ENCODE measurements around the gene BATF.
A peak's percentile ranks its signal among the peaks of the same experiment; 100 is the strongest.

Gene BATF

DNA sequence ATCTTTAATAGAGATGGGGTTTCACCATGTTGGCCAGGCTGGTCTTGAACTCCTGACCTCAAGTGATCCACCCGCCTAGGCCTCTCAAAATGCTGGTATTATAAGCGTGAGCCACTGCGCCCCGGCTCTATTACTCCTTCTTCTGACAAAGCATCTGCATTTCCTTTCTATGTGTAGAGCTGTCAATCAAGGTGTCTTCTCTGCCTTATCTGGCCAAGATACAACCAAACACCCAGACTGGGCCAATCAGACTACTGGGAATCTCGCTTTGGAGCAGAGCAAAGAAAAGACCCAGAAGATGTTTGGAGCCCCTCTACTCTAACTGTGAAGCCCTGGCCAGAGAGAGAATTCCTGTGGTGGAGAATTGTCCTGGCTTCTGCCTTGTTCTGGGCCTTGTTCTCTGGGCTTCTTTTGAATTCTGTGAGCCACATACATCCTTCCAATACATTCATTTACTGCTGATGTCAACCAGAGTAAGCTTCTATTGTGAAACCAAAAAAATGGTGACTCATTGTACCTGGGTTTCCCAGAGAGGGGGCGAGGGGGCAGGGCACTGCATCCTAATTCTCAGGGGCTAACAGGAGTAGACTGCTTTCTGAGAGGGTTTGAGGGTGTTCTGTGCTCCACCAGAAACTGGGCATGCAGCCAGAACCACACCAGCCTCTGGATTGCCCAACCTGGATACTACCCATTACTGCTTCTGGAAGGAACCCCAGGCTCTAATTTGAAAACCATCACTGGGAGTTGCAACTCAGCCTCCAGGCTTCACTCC is 37.4 kb downstream of the BATF start:
- peak in 1 of 2 donors; percentile 46 for DNase-seq (ENCODE audit: low read depth in 1 of 2, low spot score in 1 of 2)

DNA sequence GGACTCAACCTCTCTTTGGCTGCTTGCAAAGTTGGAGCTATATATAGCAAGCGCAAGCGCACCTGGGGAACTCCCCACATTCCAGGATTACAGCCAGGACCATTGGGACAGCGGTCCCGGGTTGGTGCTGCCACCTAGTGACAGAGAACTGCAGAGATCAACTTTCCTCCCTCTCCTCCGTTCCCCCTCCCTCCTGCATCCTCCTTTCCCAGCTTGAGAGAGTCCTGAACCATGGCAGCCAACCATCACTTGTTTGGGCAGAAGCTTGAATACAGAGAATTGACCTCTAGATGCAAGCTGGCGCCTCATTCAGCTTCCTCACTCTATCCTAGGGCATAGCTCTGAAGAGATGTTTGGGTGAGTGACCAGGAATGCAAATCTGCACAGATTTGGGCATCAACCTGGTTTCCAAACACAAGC is 38.8 kb downstream of the BATF start:
- peak in 1 of 2 donors; percentile 20 for DNase-seq (ENCODE audit: low read depth in 1 of 2, low spot score in 1 of 2)

DNA sequence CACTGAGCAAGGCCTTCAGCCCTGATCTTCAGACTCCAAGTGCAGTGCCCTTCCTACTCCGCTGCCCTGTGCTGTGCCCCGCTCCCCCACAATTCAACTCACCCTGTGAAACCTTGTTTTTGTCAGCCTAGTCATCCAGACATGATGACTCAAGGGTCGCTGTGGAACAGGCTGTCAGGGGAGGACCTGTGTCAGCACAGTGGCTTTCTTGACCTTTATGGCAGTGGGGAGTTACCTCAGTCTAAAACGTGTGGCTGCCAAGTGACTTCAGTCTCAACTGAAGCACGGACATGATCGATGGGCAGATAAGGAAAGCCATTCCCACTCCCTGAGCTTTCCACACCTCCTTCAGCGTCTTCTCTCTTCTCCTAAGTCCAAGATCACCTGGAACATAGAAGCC is 39.8 kb downstream of the BATF start:
- DNase-seq (ENCODE audit: low read depth in 1 of 2, low spot score in 1 of 2) = peak in 1 of 2 donors; percentile 57

DNA sequence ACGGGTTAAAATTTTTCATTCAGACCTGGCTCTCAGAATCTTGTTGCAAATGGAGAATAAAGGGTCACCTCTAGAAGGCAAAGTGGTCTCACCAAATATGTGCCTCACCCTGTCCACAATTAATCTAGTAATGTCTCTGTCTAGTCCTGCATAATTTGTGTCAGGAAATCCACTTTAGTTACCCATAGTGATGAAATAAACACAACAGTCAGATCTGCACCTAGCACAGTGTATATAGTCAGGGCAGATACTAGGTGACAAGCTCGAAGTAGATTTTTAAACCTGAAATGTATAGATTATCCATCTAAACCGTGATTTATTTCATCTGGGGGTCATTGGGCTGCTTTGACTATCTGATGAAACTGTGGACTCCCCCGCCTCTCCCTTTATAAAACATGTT is 40.2 kb downstream of the BATF start:
- DNase-seq (ENCODE audit: low read depth in 1 of 2, low spot score in 1 of 2) = no peak

DNA sequence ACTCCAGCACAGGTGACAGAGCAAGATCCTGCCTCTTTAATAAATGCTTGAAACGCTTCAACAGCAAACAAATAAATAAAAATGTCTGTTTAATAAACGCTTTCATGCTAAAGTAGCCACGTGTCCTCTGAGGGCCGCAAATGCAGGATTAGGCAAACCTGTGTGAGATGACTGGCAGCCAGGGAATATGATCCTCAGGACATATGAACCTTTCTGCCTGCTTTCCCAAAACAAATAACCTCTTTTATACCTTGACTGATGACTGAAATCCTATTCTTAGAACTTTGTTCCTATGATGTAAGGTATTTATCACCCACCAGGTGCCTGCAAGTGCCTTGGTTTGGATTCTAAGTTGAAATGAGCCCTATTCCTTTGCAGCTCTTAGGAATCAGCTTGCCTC is 41.7 kb downstream of the BATF start:
- no peak for DNase-seq (ENCODE audit: low read depth in 1 of 2, low spot score in 1 of 2)

DNA sequence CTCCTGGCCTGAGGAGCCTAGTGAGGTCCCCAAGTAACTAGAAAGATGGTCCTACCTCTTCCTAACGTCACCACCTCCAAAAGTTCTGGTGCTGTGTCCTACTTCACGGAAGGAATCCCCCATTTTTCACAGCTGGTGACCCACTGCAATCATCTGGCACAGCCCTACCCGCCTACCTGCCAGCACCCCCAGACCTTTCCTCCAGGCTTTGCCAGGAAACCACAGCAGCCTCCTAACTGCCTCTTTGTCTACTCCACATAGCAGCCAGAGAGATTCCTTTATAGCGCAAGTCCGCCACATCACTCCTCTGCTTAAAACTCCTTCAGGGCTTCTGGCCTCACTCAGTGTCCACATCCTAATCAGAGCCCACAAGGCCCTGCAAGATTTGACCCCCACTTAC is 42.8 kb downstream of the BATF start:
- no peak for DNase-seq (ENCODE audit: low read depth in 1 of 2, low spot score in 1 of 2)

DNA sequence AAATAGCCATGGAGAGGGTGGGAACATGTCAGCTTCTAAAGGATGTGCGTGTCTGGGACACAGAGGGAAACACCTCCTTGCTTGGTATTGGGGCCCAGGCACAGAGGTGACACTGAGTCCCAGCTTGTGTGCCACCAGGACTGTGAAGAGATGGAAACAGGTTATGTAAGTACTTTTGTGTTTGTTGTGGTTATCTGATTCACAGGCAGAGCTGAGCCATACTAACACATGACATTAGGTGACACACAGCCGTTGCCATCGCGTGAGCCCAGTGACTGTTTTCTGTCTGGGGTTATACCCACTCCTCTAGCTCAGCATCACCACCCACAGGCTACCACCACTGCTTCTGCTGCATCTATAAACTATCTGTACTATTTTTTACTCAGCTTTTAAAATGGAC is 44.1 kb downstream of the BATF start:
- peak; percentile 29 to 67 for DNase-seq (ENCODE audit: low read depth in 1 of 2, low spot score in 1 of 2)

DNA sequence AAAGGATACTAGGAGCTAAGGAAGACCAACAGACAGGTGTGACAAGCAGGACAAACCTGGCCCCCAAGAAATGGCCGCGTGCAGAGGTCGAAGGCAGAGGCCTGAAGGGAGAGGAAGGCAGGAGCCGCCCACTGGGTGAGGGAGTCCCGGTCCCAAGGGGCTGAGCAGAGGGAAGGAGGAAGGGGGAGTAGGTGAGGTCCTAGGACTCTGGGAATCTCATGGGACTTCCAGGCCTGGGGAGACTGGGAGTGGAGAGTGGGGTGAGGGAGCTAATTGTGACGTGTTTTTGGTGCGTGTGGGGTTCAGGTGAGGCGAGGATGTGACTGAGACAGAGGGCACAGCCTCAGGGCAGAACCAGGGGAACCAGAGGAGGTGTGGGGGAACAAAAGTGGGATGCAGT is 44.5 kb downstream of the BATF start:
- no peak for DNase-seq (ENCODE audit: low read depth in 1 of 2, low spot score in 1 of 2)

DNA sequence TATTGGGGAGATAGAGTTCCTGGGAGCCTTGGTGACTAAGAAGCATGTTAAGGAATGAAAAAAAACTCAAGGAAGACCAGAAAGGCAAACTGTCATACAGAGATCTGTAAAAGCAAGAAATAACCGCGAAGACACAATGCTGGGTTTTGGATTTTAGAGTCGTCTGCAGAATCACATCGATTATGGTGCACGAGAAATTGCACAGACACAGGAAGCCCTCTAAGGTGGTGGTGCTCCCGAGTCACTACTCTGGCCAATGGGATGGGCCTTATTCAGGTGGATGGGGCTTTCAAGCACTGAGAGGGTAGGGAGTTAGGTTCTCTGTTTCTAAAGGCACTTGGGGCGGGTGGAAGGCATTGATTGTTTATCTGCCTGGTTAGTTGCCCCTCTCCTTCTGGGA is 45.9 kb downstream of the BATF start:
- DNase-seq (ENCODE audit: low read depth in 1 of 2, low spot score in 1 of 2) = no peak

DNA sequence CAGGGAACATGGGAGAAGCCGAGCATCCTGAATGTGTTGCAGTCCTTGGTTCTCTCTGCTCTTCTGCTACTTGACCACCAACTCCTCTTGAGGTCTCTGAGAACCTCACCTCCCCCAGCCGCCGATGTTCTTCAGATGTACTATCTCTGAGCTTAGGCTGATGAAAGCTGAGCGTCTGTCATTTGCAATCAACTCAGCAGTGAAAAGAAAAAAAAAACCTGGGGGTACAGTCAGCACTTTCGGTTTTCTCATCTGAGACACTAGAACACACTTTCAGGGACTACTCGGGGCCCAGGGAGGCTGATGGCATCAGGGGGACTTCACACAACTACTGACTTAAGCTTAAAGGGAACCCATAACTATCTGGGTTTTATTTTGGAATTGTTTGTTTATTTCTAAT is 46.5 kb downstream of the BATF start:
- DNase-seq (ENCODE audit: low read depth in 1 of 2, low spot score in 1 of 2) = no peak

DNA sequence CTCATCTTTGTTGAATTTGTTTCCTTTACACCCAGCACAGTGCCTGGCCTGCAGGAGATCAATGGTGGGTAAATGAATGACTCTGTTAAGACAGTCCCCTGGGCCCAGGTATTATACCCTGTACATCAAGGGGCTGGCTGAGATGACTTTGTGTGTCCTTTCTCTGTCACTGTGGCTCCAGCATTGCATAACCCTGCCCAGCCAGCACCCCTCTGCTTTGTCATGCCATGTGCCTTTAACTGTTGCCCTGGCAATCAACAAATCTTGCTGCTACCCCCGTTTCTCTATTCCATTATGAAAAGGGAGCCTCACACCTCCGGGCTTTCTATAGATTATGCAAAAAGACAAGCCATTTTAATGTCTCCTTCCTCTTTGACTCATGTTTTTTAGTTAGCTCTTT is 48.5 kb downstream of the BATF start:
- no peak for DNase-seq (ENCODE audit: low read depth in 1 of 2, low spot score in 1 of 2)

DNA sequence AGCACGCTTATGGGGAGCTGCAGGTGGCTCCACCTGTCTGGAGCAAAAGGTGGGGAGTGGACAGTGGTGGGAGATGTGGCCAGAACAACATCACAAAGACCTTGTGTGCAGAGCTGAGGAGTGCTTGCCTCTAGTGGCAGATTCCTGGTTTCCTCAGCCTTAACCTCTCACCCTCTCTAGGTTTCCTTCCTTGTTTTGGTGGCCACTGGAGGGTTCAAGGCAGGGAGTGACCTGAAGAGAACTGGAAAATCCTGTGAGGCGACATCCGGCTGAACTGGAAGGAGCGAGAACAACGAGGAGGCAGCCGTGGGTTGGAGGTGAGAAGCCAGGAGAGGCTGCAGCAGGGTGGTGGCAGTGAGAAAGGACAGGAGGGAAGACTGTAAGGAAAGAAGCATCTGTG is 49.8 kb downstream of the BATF start:
- no peak for DNase-seq (ENCODE audit: low read depth in 1 of 2, low spot score in 1 of 2)

DNA sequence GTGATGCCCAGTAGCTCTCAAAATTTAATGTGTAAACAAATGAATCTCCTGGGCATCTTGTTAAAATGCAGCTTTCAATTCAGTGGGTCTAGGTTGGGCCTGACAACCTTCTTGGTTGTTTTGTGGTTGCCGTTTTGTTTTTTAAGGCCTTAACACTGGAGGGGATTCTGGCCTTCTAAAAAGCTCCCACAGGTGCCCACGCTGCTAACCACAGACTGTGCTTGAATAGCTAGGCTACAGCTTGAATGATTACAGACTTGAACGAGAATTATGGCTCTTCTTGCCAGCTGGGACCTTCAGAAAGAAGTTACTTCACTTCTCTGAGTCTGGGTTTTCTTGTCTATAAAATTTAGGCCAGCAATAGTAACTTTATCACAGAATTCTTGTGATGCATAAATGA is 54.8 kb downstream of the BATF start:
- no peak for DNase-seq (ENCODE audit: low read depth in 1 of 2, low spot score in 1 of 2)

DNA sequence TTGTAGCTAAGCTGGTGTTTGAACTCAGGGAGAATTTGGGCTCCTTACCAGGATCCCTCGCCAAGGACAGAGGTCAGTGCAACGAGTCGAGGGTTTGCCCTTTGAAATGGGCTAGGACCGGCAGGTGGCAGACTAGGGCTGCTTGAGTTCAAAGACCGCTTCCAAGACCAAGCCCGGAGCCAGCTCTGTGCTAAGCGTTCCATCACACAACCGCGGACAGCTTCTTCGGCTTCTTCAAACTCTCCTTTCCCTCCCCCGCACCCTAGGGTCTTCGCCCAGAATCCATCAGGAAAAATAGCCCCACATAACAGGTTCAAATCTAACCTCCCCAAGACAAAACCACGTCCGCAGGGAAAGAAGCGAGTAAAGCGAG is 55.4 kb downstream of the BATF start:
- DNase-seq (ENCODE audit: low read depth in 1 of 2, low spot score in 1 of 2) = peak; percentile 43 to 52

DNA sequence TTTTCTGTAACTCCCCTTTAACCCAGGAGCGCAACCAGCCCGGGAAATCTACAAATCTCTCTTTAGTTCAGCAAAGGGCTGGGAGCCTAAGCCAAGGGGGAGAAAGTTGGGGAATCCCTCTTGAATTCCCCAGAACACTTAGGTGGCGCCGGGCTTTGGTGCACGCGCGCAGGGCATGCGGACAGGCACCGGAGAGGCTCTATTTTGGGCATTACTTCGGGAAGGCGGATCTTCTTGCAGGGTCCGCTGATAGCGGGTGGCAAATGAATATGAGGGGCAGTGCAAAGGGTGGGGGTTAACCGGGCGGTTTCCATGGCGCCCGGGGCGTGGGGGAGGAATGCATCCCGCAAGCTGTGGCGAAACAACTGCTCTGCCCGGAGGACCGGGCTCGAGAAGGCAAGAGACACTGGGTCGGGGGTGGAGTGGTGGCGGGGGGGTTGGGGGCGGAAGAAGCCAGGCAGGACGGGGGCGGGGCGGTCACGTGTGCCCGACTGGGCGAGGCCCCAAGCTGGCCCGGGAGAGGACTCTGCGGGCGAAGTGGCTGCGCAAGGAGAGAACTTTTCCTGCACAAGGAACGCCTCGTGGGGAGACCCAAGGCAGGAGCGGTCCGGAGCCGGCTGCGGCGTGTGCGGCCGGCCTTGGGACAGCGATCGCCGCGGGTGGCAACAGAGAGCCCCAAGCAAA is 56.0 kb downstream of the BATF start, which contains the start of gene FLVCR2:
Gene FLVCR2 (plus strand): TSS at position 519 of the 684 bp plus-strand sequence. CDS start 353 bp downstream, outside the sequence.
- peak; percentile 38 to 53 for DNase-seq (ENCODE audit: low read depth in 1 of 2, low spot score in 1 of 2)

DNA sequence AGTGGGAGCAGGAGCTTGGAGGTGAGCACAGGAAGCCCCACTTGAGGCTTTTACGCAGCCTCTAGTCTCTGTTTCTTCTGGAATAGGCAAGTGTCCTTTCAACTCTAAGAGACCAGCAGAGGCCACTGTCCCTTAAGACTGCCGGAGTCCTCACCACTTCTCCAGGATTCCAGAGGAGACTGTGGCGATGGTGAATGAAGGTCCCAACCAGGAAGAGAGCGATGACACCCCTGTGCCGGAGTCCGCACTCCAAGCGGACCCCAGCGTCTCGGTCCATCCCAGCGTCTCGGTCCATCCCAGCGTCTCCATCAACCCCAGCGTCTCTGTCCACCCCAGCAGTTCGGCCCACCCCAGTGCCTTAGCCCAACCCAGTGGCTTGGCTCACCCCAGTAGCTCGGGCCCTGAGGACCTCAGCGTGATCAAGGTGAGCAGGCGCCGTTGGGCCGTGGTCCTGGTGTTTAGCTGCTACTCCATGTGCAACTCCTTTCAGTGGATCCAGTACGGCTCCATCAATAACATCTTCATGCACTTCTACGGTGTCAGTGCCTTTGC is 56.6 kb downstream of the BATF start:
- no peak for DNase-seq (ENCODE audit: low read depth in 1 of 2, low spot score in 1 of 2)

DNA sequence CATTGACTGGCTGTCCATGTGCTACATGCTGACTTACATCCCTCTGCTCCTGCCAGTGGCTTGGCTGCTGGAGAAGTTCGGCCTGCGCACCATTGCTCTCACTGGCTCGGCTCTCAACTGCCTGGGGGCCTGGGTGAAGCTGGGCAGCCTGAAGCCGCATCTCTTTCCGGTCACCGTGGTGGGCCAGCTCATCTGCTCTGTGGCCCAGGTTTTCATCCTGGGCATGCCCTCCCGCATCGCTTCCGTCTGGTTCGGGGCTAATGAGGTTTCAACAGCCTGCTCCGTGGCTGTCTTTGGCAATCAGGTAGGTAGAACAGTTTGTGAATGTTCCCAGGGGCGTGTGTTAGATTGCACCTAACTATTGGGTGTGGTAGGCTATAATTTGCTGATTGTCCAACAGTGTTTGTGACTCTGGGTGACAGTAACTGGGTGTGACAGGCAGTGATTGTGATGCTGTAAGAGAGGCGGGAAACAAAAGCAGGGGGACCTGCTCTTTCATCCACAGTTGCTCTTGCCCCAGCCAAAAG is 57.1 kb downstream of the BATF start:
- no peak for DNase-seq (ENCODE audit: low read depth in 1 of 2, low spot score in 1 of 2)

DNA sequence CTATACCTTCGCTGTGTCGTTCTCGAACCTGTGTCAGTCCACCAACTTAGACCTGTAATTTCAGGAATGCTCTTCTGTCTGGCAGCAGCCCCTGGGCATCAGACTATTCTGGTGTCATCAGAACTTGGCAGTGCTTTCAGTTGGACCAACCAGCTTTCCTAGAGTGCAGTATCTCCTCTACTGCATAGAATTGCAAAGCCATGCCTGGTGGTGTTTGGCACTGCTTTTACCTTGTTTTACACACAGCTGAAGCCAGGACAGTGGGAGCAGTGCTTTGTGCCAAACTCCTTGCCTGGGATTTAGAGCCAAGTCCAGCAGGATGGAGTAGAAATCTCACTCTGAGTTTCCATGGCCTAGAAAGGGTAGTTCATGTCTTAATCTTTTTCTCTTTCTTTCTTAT is 57.6 kb downstream of the BATF start:
- no peak for DNase-seq (ENCODE audit: low read depth in 1 of 2, low spot score in 1 of 2)

DNA sequence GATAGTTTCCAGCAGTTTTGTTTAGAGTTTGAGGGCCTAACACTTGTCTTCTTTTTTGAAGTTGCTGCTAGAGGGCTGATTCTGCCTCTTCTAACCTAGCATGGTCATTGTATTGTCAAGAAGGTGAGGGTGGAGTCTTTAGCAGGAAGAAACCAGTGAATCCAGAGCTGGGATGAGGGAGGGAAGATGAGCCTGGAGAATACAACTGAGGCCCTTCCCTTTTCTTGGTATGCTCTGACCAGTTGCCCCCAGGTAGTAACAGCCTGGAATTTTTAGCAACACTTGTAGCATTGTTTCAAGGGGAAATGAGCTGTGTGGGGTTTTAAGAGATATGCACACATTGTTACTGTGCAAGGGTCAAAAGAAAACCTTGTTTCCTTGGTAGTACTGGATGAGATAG is 65.1 kb downstream of the BATF start:
- DNase-seq (ENCODE audit: low read depth in 1 of 2, low spot score in 1 of 2) = no peak

DNA sequence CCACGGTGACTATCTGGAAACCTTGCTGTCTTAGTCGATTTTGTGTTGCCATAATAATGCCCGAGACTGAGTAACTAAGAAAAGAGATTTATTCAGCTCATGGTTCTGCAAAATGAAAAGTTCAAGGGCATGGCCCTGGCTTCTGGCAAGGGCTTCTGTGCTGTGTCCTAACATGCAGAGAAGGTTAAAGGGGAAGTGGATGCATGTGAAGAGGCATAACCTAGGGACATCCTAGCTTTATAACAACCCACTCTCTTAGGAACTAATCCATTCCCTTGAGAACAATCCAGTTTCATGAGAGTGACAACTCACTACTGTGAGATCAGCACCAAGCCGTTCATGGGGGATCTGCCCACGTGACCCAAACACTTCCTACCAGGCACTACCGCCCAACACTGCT is 67.7 kb downstream of the BATF start:
- no peak for DNase-seq (ENCODE audit: low read depth in 1 of 2, low spot score in 1 of 2)

DNA sequence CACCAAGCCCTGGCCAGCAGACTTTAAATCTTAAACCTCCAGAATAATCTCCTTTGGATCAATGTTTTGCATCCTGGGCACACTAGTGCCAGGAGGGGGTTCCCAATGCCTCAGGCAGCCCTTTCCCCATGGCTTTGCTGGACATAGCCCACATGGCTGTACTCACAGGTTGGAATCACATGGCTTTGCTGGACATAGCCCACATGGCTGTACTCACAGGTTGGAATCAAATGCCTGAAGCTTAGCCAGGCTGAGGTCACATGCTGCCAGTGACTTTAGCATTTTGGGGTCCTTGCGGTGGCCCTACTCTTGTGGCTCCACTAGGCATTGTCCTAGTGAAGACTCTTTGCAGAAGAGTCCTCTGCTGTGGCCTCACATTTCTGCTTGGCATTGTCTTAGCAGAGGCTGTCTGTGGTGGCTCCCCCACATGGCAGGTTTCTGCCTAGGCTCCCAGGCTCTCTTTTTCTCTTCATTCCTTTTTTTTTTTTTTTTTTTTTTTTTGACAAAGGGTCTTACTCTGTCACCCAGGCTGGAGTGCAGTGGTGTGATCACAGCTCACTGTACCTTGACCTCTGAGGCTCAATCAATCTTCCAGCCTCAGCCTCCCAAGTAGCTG is 69.2 kb downstream of the BATF start:
- DNase-seq (ENCODE audit: low read depth in 1 of 2, low spot score in 1 of 2) = no peak

Measured in activated T-helper 1 cell treated with anti-CD3 and anti-CD28 coated beads, Interleukin-2, amount 50 U/mL, for 16 hours (primary cell).